OCI-LY7 (cell line): ENCODE results near the gene TMEM89. TPM values are rescaled to one million over a fixed set of nuclear protein-coding genes. Genes with fewer than 3 reads are reported as not detected.

ENCODE experiments used
- BruUV-seq: library from RNA; stranded (reverse); fragments of 400-500 nt; replicated peaks from 2 replicates; lab custom pipeline; 2021; lab: Mats Ljungman, UMichigan
- CTCF ChIA-PET: fragments of 300-600 bp; sonication (Branson Sonifier 250); formaldehyde crosslinking; loops from one replicate; lab custom pipeline; 2022; ENCODE audit warnings: antibody characterized with exemption; ENCODE audit not compliant: unreplicated experiment; lab: Charles Lee
- POLR2A ChIA-PET: fragments of 300-600 bp; sonication (Branson Sonifier 250); formaldehyde crosslinking; loops from one replicate; lab custom pipeline; 2022; ENCODE audit warnings: antibody characterized with exemption; lab: Charles Lee
- DNase-seq: peaks from one replicate; pipeline ENCODE4 v3.0.0-alpha.2; 2015; ENCODE audit warnings: low spot score
- H2AFZ ChIP-seq: fragments of 200-600 bp; sonication (generic), shearing (Covaris generic); 2 replicates; pipeline ENCODE4 v1.6.1; 2014; ENCODE audit warnings: mild to moderate bottlenecking, antibody characterized with exemption, low read length, moderate library complexity
- H3K27ac ChIP-seq: fragments of 200-600 bp; sonication (generic); 2 replicates; pipeline ENCODE4 v1.5.1; 2014; ENCODE audit warnings: mixed run types, low read depth, mild to moderate bottlenecking, moderate library complexity, low read length, inconsistent platforms; ENCODE audit not compliant: poor library complexity, severe bottlenecking
- H3K36me3 ChIP-seq: fragments of 200-600 bp; sonication (generic); 2 replicates; pipeline ENCODE4 v1.6.1; 2014; ENCODE audit warnings: mild to moderate bottlenecking, antibody characterized with exemption, low read length, moderate library complexity, mixed read lengths; ENCODE audit not compliant: insufficient read depth
- H3K4me1 ChIP-seq: fragments of 200-600 bp; sonication (generic); 2 replicates; pipeline ENCODE4 v1.5.1; 2014; ENCODE audit warnings: mild to moderate bottlenecking, low read length; ENCODE audit not compliant: insufficient read depth, poor library complexity, severe bottlenecking
- H3K4me2 ChIP-seq: fragments of 200-600 bp; sonication (generic); 2 replicates; pipeline ENCODE4 v1.6.1; 2014; ENCODE audit warnings: mild to moderate bottlenecking, low read length
- H3K4me3 ChIP-seq: fragments of 200-600 bp; sonication (generic); 2 replicates; pipeline ENCODE4 v1.5.1; 2014; ENCODE audit warnings: mild to moderate bottlenecking, low read depth, low read length; ENCODE audit not compliant: poor library complexity, severe bottlenecking
- H3K79me2 ChIP-seq: fragments of 200-600 bp; sonication (generic); 2 replicates; pipeline ENCODE4 v1.6.1; 2016; ENCODE audit warnings: low read depth, mild to moderate bottlenecking, low read length, moderate library complexity, mixed read lengths; ENCODE audit not compliant: insufficient read depth
- H3K9me2 ChIP-seq: fragments of 200-600 bp; sonication (generic); 2 replicates; pipeline ENCODE4 v1.6.1; 2016; ENCODE audit warnings: mild to moderate bottlenecking, low read length, mixed read lengths; ENCODE audit not compliant: insufficient read depth
- H3K9me3 ChIP-seq: fragments of 200-600 bp; sonication (generic); 2 replicates; pipeline ENCODE4 v1.6.1; 2014; ENCODE audit warnings: mild to moderate bottlenecking, mixed run types, low read length, mixed read lengths
- H4K20me1 ChIP-seq: fragments of 200-600 bp; sonication (generic); 2 replicates; pipeline ENCODE4 v1.6.1; 2014; ENCODE audit warnings: mild to moderate bottlenecking, antibody characterized with exemption, low read length, moderate library complexity, mixed read lengths; ENCODE audit not compliant: insufficient read depth
- EZH2phosphoT487 ChIP-seq: fragments of 200-600 bp; sonication (generic); IDR thresholded peaks from 2 replicates; pipeline ENCODE4 v1.6.1; 2018; ENCODE audit warnings: low read depth, borderline replicate concordance, mild to moderate bottlenecking, mixed run types, antibody characterized with exemption, low read length, moderate library complexity, mixed read lengths
- intact Hi-C: fragments of 100-400 bp; cut with micrococcal nuclease; formaldehyde crosslinking; loops from one replicate; pipeline ENCODE4 v1.10.0; 2022; ENCODE audit not compliant: unreplicated experiment
- total RNA-seq, 2 experiments: library from RNA; depleted of rRNA in 1 of 2; stranded (reverse); fragments of >200 nt in 1 of 2; shearing (Covaris generic) in 1 of 2; gene quantifications; 2 replicates each; pipeline ENCODE4 v1.2.3, GENCODE V29; 2014 to 2022
- TF ChIP-seq, protein P1 (sequence below): fragments of 200-600 bp; sonication (generic); conservative IDR thresholded peaks from 2 replicates; pipeline ENCODE4 v1.5.1; 2014; ENCODE audit warnings: mild to moderate bottlenecking, antibody characterized with exemption, low read length, moderate library complexity, mixed read lengths

Gene TMEM89
- total RNA-seq, 2 experiments from 2014 or later, result 1.6 TPM; not detected in 1

DNA sequence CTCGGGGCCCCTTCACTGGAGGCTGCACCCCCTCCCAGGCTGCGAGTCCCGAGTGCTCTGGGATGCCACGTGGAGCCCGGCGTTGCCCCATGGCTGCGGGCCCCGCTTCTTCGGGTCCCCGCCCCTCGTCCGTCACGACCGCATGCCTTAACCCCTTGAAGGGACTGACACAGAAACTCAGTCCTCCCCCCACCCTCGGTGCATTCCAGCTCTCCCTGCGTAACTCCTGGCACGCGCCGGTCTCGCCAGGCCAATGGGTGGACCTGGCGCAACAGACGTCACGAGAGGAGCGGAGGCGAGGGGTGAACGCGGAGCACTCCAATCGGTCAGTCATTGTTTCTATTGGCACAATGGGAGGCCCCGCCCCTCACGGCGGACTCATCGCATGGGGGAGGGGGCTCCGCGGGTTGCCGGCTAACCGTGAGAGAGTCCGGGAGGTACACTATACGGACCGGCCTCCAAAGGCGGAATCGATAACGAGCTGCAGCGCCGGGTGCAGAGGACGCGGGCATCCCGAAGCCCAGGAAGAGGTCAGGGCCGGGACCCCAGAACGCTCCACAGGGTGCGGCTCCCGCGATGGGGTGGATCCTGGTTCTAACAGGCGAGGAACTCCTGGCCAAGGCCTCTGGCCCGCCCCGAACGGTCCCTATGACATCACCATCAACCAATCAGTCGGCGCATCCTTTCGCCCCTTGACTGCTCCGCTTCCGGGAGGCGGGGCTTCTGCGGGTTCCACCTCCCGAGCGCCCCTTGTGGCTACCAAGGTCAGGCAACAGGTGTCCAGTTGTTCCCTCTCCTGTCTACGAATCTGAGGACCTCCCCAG is 42.1 kb upstream of the TMEM89 start:
- TF ChIP-seq, protein P1, sequence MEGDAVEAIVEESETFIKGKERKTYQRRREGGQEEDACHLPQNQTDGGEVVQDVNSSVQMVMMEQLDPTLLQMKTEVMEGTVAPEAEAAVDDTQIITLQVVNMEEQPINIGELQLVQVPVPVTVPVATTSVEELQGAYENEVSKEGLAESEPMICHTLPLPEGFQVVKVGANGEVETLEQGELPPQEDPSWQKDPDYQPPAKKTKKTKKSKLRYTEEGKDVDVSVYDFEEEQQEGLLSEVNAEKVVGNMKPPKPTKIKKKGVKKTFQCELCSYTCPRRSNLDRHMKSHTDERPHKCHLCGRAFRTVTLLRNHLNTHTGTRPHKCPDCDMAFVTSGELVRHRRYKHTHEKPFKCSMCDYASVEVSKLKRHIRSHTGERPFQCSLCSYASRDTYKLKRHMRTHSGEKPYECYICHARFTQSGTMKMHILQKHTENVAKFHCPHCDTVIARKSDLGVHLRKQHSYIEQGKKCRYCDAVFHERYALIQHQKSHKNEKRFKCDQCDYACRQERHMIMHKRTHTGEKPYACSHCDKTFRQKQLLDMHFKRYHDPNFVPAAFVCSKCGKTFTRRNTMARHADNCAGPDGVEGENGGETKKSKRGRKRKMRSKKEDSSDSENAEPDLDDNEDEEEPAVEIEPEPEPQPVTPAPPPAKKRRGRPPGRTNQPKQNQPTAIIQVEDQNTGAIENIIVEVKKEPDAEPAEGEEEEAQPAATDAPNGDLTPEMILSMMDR, result peak; percentile 90
- TF ChIP-seq EZH2phosphoT487, result no peak
- H3K9me2 ChIP-seq, result no peaks in the 10 kb centered on the region
- ChIA-PET CTCF (interaction anchor here (0.9 to 1.8 kb wide), 2 partner anchors 28 to 227 kb away, joined by 3 to 10 read pairs; partner anchors contain the start of gene SLC26A6), POLR2A (interaction anchor here (0.6 to 1.2 kb wide), 6 partner anchors 18 to 1063 kb away, joined by 3 to 4 read pairs (median 3); partner anchors contain the start of genes IP6K2 and PFKFB4)
- peak overlapping the region; percentile 79 for H3K27ac ChIP-seq
- no peaks in the 10 kb centered on the region for H3K9me3 ChIP-seq
- no peaks in the 10 kb centered on the region; the same call in none of the 2 replicates for H3K36me3 ChIP-seq
- no peaks in the 10 kb centered on the region for H3K4me1 ChIP-seq
- peak overlapping the region; percentile 74 for H2AFZ ChIP-seq
- no peaks in the 10 kb centered on the region for H4K20me1 ChIP-seq
- intact Hi-C loops, result loop anchor here (1.0 to 5.0 kb wide), 4 partner anchors 21 to 101 kb away; partner anchors contain the start of genes NCKIPSD, SLC26A6, UCN2 and UQCRC1
- no peaks in the 10 kb centered on the region for H3K79me2 ChIP-seq
- BruUV-seq, result no TSS peak
- peak overlapping the region; percentile 93 for H3K4me2 ChIP-seq
- peak; percentile 99 for DNase-seq
- peak overlapping the region; percentile 80 for H3K4me3 ChIP-seq

DNA sequence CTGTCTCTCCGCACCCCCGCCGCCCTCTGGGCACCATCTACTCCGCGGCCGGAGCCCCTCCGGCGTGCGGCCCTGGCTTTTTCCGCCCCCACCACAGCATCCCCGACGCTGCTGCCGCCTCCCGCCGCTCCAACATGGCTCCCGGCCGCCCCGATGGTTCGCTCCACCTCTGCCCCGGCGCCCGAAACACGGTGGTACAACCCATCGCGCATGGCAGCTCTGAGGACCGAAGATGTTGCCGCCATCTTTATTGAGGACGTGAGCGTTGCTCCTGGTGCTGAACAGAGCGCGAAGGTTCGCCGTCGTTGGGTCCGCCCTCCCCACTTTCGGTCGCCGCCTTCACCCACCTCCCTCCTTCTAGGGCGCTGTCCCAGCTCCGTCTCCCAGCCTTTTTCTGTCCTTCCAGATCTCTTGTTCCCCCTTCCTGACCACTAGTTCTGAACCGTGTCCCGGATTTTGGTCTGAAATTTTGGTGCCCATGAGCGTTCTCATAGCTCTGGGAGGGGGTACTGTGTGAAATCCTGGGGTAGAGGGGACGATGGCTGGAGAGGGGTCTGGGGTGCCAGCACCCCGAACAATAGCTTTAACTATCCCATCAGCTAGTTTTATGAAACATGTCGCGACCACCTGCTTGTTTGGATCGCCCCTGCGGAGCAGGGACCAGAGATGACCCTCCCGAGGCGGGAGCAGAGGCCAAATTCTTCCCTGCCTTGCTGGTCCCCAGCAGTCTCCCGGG is 41.4 kb upstream of the TMEM89 start, which contains the start of gene CELSR3:
CELSR3 (minus strand) TSS at position 134 of the 736 bp plus-strand sequence. CDS start 252 bp downstream, outside the sequence.
- TF ChIP-seq EZH2phosphoT487, result no peak
- TF ChIP-seq, protein P1, result no peak
- H3K4me2 ChIP-seq, result peak within 1 kb of the TSS; percentile 93
- H4K20me1 ChIP-seq, result no peaks in the 10 kb centered on the region
- H2AFZ ChIP-seq, result peak within 1 kb of the TSS; percentile 74
- no peaks in the 10 kb centered on the region for H3K9me3 ChIP-seq
- H3K4me1 ChIP-seq, result no peaks in the 10 kb centered on the region
- peak within 1 kb of the TSS; percentile 80 for H3K4me3 ChIP-seq
- peak within 1 kb of the TSS; percentile 79 for H3K27ac ChIP-seq
- no peaks in the 10 kb centered on the region for H3K79me2 ChIP-seq
- no peaks in the 10 kb centered on the region for H3K9me2 ChIP-seq
- intact Hi-C loops, result loop anchor here (1.0 to 5.0 kb wide), 4 partner anchors 22 to 101 kb away; partner anchors contain the start of genes NCKIPSD, SLC26A6, UCN2 and UQCRC1
- CTCF ChIA-PET, result interaction anchor here (0.9 to 1.8 kb wide), 2 partner anchors 28 to 226 kb away, joined by 3 to 10 read pairs; partner anchors contain the start of gene SLC26A6
- H3K36me3 ChIP-seq, result no peaks in the 10 kb centered on the region; the same call in 1 of the 2 replicates
- TSS peak; percentile 90 for BruUV-seq
- POLR2A ChIA-PET, result interaction anchor here (0.6 to 1.2 kb wide), 6 partner anchors 19 to 1062 kb away, joined by 3 to 4 read pairs (median 3); partner anchors contain the start of genes IP6K2 and PFKFB4
- peak; percentile 95 for DNase-seq
